Lower leg skin (tissue), 3 donors: Measurements from ENCODE around the gene IL10RB.
"Not testable (repeated sequence)": the region's sequence is repeated elsewhere in the genome, so short reads cannot be mapped to it uniquely, and the experiment has no call there.

ENCODE experiments used
- POLR2A ChIP-seq, 2 donors: fragments of 450-650 bp; IDR thresholded peaks; one replicate each; pipeline ENCODE4 v1.6.1; 2016 to 2017; ENCODE audit warnings: antibody characterized with exemption in 2 of 2, mild to moderate bottlenecking in 1 of 2, moderate library complexity in 1 of 2
- TF ChIP-seq, protein P1 (sequence below), 3 donors: fragments of 450-650 bp; IDR thresholded peaks; one replicate each; pipeline ENCODE4 v1.5.1; 2016; ENCODE audit warnings: antibody characterized with exemption in 3 of 3, mild to moderate bottlenecking in 3 of 3, moderate library complexity in 2 of 3

- TF ChIP-seq, protein P1, sequence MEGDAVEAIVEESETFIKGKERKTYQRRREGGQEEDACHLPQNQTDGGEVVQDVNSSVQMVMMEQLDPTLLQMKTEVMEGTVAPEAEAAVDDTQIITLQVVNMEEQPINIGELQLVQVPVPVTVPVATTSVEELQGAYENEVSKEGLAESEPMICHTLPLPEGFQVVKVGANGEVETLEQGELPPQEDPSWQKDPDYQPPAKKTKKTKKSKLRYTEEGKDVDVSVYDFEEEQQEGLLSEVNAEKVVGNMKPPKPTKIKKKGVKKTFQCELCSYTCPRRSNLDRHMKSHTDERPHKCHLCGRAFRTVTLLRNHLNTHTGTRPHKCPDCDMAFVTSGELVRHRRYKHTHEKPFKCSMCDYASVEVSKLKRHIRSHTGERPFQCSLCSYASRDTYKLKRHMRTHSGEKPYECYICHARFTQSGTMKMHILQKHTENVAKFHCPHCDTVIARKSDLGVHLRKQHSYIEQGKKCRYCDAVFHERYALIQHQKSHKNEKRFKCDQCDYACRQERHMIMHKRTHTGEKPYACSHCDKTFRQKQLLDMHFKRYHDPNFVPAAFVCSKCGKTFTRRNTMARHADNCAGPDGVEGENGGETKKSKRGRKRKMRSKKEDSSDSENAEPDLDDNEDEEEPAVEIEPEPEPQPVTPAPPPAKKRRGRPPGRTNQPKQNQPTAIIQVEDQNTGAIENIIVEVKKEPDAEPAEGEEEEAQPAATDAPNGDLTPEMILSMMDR (IDR thresholded peaks at IDR 0.05): not testable (repeated sequence)
- not testable (repeated sequence) for TF ChIP-seq POLR2A (IDR thresholded peaks at IDR 0.05)
Observed at GRCh38 chr21:33225376-33225775, 40.8 kb upstream of the IL10RB start.
